ENCODE data around the gene VSX2.
A peak's percentile ranks its signal among the peaks of the same experiment; 100 is the strongest.
"Not testable (repeated sequence)": the region's sequence is repeated elsewhere in the genome, so short reads cannot be mapped to it uniquely, and the experiment has no call there.

The VSX2 gene

GRCh38 chr14:74259513-74259912, 20.3 kb downstream of the VSX2 start:
- DNase-seq (ENCODE audit: low read depth, low spot score), result no peak

GRCh38 chr14:74260525-74261233, 21.4 kb downstream of the VSX2 start:
- DNase-seq (ENCODE audit: low read depth, low spot score), result no peak

GRCh38 chr14:74261288-74261687, 22.0 kb downstream of the VSX2 start:
- no peak for DNase-seq (ENCODE audit: low read depth, low spot score)

- DNase-seq (ENCODE audit: low read depth, low spot score), result no peak
Measured at GRCh38 chr14:74262076-74262475, 22.8 kb downstream of the VSX2 start.

- no peak for DNase-seq (ENCODE audit: low read depth, low spot score)
Measured at GRCh38 chr14:74263181-74263580, 23.9 kb downstream of the VSX2 start.

- DNase-seq (ENCODE audit: low read depth, low spot score), result no peak
Measured at GRCh38 chr14:74263921-74264320, 24.7 kb downstream of the VSX2 start.

- no peak for DNase-seq (ENCODE audit: low read depth, low spot score)
Measured at GRCh38 chr14:74265301-74265965, 26.2 kb downstream of the VSX2 start.

GRCh38 chr14:74267588-74267987, 28.3 kb downstream of the VSX2 start:
- no peak for DNase-seq (ENCODE audit: low read depth, low spot score)

GRCh38 chr14:74270382-74271177, 31.3 kb downstream of the VSX2 start:
- not testable (repeated sequence) for DNase-seq (ENCODE audit: low read depth, low spot score)

- DNase-seq (ENCODE audit: low read depth, low spot score), result no peak
Measured at GRCh38 chr14:74271365-74271764, 32.1 kb downstream of the VSX2 start.

GRCh38 chr14:74275241-74275841, 36.1 kb downstream of the VSX2 start:
- peak; percentile 41 for DNase-seq (ENCODE audit: low read depth, low spot score)

GRCh38 chr14:74278080-74278479, 38.8 kb downstream of the VSX2 start:
- no peak for DNase-seq (ENCODE audit: low read depth, low spot score)

GRCh38 chr14:74281069-74281468, 41.8 kb downstream of the VSX2 start:
- no peak for DNase-seq (ENCODE audit: low read depth, low spot score)

- DNase-seq (ENCODE audit: low read depth, low spot score), result no peak
Measured at GRCh38 chr14:74286736-74287135, 47.5 kb downstream of the VSX2 start.

- no peak for DNase-seq (ENCODE audit: low read depth, low spot score)
Measured at GRCh38 chr14:74289801-74290200, 50.6 kb downstream of the VSX2 start.

- DNase-seq (ENCODE audit: low read depth, low spot score), result no peak
Measured at GRCh38 chr14:74290415-74290814, 51.2 kb downstream of the VSX2 start.

GRCh38 chr14:74292061-74292460, 52.8 kb downstream of the VSX2 start:
- no peak for DNase-seq (ENCODE audit: low read depth, low spot score)

GRCh38 chr14:74293606-74294005, 54.4 kb downstream of the VSX2 start:
- no peak for DNase-seq (ENCODE audit: low read depth, low spot score)

GRCh38 chr14:74296037-74296467, 56.8 kb downstream of the VSX2 start:
- DNase-seq (ENCODE audit: low read depth, low spot score), result no peak

GRCh38 chr14:74297986-74298385, 58.7 kb downstream of the VSX2 start:
- DNase-seq (ENCODE audit: low read depth, low spot score), result no peak

- no peak for DNase-seq (ENCODE audit: low read depth, low spot score)
Measured at GRCh38 chr14:74299061-74299545, 59.9 kb downstream of the VSX2 start.

GRCh38 chr14:74301594-74302151, 62.4 kb downstream of the VSX2 start:
- DNase-seq (ENCODE audit: low read depth, low spot score), result no peak

Measured in smooth muscle cell of the brain vasculature (primary cell).